Measurements from ENCODE around the gene MARVELD1.
A peak's percentile ranks its signal among the peaks of the same experiment; 100 is the strongest.

DNA sequence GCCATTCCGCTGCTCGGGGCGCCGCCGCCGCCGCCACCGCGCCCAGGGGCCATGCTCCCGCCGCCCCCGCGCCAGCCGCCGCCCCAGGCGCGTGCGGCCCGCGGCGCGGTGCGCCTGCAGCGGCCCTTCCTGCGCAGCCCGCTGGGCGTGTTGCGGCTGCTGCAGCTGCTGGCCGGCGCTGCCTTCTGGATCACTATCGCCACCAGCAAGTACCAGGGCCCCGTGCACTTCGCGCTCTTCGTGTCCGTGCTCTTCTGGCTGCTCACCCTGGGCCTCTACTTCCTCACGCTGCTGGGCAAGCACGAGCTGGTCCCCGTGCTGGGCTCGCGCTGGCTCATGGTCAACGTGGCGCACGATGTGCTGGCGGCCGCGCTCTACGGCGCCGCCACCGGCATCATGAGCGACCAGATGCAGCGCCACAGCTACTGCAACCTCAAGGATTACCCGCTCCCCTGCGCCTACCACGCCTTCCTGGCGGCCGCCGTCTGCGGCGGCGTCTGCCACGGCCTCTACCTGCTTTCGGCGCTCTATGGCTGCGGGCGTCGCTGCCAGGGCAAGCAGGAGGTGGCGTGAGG is 383 bp downstream of the MARVELD1 start:
- TF ChIP-seq, protein P1, sequence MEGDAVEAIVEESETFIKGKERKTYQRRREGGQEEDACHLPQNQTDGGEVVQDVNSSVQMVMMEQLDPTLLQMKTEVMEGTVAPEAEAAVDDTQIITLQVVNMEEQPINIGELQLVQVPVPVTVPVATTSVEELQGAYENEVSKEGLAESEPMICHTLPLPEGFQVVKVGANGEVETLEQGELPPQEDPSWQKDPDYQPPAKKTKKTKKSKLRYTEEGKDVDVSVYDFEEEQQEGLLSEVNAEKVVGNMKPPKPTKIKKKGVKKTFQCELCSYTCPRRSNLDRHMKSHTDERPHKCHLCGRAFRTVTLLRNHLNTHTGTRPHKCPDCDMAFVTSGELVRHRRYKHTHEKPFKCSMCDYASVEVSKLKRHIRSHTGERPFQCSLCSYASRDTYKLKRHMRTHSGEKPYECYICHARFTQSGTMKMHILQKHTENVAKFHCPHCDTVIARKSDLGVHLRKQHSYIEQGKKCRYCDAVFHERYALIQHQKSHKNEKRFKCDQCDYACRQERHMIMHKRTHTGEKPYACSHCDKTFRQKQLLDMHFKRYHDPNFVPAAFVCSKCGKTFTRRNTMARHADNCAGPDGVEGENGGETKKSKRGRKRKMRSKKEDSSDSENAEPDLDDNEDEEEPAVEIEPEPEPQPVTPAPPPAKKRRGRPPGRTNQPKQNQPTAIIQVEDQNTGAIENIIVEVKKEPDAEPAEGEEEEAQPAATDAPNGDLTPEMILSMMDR (IDR thresholded peaks at IDR 0.05; ENCODE audit: low read depth, low read length): peak; percentile 25
- TF ChIP-seq POLR2A (IDR thresholded peaks at IDR 0.05; ENCODE audit: extremely low read depth, insufficient read length): peak; percentile 40

Data from NB4 (cell line).